ENCODE measurements around the gene ANKRD53.
"Not testable (repeated sequence)": the region's sequence is repeated elsewhere in the genome, so short reads cannot be mapped to it uniquely, and the experiment has no call there.

Gene ANKRD53

DNA sequence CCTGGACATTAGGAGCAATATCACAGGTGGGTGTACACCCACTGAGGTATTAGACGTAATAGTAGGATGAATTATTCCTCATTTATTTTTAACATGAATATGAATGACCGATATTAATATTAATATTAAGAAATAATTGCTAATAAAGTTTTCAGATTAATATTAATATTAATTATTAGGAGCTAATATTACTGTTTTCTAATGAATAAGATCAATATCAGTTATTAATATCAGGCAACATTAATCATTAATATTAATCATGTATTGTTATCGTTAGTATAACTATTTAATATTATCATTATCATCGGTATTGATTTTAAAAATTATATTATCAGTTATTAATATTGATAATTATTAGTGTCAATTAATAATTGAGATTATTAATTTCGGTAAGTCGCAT, 41.6 kb downstream of the ANKRD53 start:
- DNase-seq: not testable (repeated sequence)

DNA sequence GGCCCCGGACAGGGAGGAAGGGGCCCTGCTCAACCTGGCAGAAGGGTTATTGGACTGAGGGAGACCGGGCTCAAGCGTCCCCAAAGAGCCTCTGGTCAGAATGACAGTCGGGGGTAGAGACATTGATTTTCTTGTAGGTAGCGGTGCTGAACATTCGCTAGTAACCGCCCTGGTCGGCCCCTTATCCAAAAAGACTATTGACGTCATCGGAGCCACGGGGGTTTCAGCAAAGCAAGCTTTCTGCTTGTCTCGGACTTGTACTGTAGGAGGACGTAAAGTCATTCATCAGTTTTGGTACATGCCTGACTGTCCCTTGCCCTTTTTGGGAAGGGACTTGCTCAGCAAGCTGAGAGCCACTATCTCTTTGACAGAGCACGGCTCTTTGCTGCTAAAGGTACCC, 43.0 kb downstream of the ANKRD53 start:
- not testable (repeated sequence) for DNase-seq

DNA sequence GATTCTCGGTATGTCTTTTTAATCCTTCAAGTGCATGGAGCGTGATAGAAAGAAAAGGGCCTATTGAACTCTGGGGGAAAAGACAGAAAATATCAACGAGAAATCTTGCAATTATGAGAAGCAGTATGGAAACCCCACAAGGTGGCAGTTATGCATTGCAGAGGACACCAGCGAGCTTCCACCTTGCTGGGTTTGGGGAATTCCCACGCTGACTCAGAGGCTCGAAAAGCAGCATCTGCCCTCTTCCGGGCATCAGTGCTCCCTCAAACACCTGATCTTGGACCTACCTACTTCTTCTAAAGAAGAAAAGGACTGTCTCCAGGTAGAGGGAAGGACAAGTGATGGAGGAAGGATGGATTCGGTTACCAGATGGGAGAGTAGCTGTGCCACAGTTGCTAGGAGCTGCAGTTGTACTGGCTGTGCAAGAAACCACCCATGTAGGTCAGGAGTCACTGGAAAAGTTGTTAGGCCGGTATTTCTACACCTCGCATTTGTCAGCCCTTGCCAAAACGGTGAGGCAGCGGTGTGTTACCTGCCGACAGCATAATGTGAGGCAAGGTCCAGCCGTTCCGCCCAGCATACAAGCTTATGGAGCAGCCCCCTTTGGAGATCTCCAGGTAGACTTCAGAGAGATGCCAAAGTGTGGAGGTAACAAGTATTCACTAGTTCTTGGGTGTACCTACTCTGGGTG, 45.3 kb downstream of the ANKRD53 start:
- not testable (repeated sequence) for DNase-seq

Measured in NCI-H1694 (cell line).